Neuronal stem cell (in vitro differentiated cells): ENCODE data around the gene LEMD2.

Experiments used
- DNase-seq: peaks from one replicate; pipeline ENCODE4 v3.0.0-alpha.2; 2013; ENCODE audit warnings: low spot score
- H2AFZ ChIP-seq: one replicate; pipeline ENCODE4 v1.6.1; 2013; ENCODE audit warnings: mild to moderate bottlenecking, low read length, inconsistent platforms
- H2AK5ac ChIP-seq: 2 replicates; pipeline ENCODE4 v1.6.1; 2013; ENCODE audit warnings: low read depth, mild to moderate bottlenecking, inconsistent platforms, low read length, moderate library complexity, mixed read lengths
- H2BK120ac ChIP-seq: 2 replicates; pipeline ENCODE4 v1.6.1; 2013; ENCODE audit warnings: low read depth, mild to moderate bottlenecking, inconsistent platforms, low read length, moderate library complexity, mixed read lengths
- H2BK12ac ChIP-seq: one replicate; pipeline ENCODE4 v1.6.1; 2013; ENCODE audit warnings: low read length, inconsistent platforms
- H2BK15ac ChIP-seq: 2 replicates; pipeline ENCODE4 v1.6.1; 2013; ENCODE audit warnings: mild to moderate bottlenecking, low read length, inconsistent platforms, mixed read lengths
- H2BK5ac ChIP-seq: one replicate; pipeline ENCODE4 v1.6.1; 2013; ENCODE audit warnings: inconsistent platforms, mild to moderate bottlenecking, low read length, moderate library complexity
- H3K14ac ChIP-seq: one replicate; pipeline ENCODE4 v1.6.1; 2013; ENCODE audit warnings: low read length, inconsistent platforms
- H3K18ac ChIP-seq: 2 replicates; pipeline ENCODE4 v1.6.1; 2013; ENCODE audit warnings: low read length, inconsistent platforms
- H3K23ac ChIP-seq: 2 replicates; pipeline ENCODE4 v1.6.1; 2013; ENCODE audit warnings: low read depth, mild to moderate bottlenecking, mixed read lengths, low read length, inconsistent platforms; ENCODE audit not compliant: poor library complexity
- H3K27ac ChIP-seq: replicated peaks from 3 replicates; pipeline ENCODE4 v1.5.1; 2013; ENCODE audit warnings: low read length, inconsistent platforms
- H3K27me3 ChIP-seq, 3 experiments: 2 replicates each; pipeline ENCODE4 v1.6.1; 2013; ENCODE audit warnings: low read length in 3 of 3, mild to moderate bottlenecking in 2 of 3, inconsistent platforms in 1 of 3, low read depth in 1 of 3, mixed read lengths in 1 of 3, moderate library complexity in 1 of 3; ENCODE audit not compliant: control insufficient read depth in 3 of 3, insufficient read depth in 3 of 3
- H3K36me3 ChIP-seq, 2 donors: replicated peaks in 1 of 2; 2 replicates each; pipeline ENCODE4 v1.6.1; 2013; ENCODE audit warnings: low read length in 2 of 2; ENCODE audit not compliant: control insufficient read depth in 2 of 2, insufficient read depth in 2 of 2
- H3K4ac ChIP-seq: 2 replicates; pipeline ENCODE4 v1.6.1; 2013; ENCODE audit warnings: inconsistent platforms, mild to moderate bottlenecking, low read length, moderate library complexity
- H3K4me1 ChIP-seq, 2 donors: 1 replicate in 1 of 2; 2 replicates in 1 of 2; pipeline ENCODE4 v1.6.1; 2013; ENCODE audit warnings: low read length in 2 of 2, low read depth in 1 of 2; ENCODE audit not compliant: control insufficient read depth in 2 of 2, insufficient read depth in 1 of 2
- H3K4me2 ChIP-seq: one replicate; pipeline ENCODE4 v1.6.1; 2013; ENCODE audit warnings: mild to moderate bottlenecking, low read length, inconsistent platforms; ENCODE audit not compliant: insufficient read depth, poor library complexity, severe bottlenecking
- H3K4me3 ChIP-seq, 2 donors: 2 replicates each; pipeline ENCODE4 v1.5.1; 2013; ENCODE audit warnings: low read length in 2 of 2, mild to moderate bottlenecking in 2 of 2, inconsistent platforms in 1 of 2, moderate library complexity in 1 of 2
- H3K79me1 ChIP-seq: one replicate; pipeline ENCODE4 v1.6.1; 2013; ENCODE audit warnings: low read depth, mild to moderate bottlenecking, inconsistent platforms, low read length, moderate library complexity
- H3K9ac ChIP-seq: one replicate; pipeline ENCODE4 v1.6.1; 2013; ENCODE audit warnings: mild to moderate bottlenecking, low read depth, low read length, inconsistent platforms; ENCODE audit not compliant: poor library complexity
- H3K9me3 ChIP-seq, 2 donors: replicated peaks in 1 of 2; 2 replicates each; pipeline versions ENCODE3 to v1.6.1; 2013; ENCODE audit warnings: low read length in 2 of 2, mild to moderate bottlenecking in 2 of 2, inconsistent platforms in 1 of 2, low read depth in 1 of 2, mixed read lengths in 1 of 2, moderate library complexity in 1 of 2; ENCODE audit not compliant: control insufficient read depth in 2 of 2, insufficient read depth in 1 of 2
- H4K8ac ChIP-seq: one replicate; pipeline ENCODE4 v1.6.1; 2013; ENCODE audit warnings: low read depth, mild to moderate bottlenecking, inconsistent platforms, low read length, moderate library complexity
- H4K91ac ChIP-seq: one replicate; pipeline ENCODE4 v1.6.1; 2013; ENCODE audit warnings: low read length, low read depth, mild to moderate bottlenecking, inconsistent platforms; ENCODE audit not compliant: poor library complexity
- WGBS, 2 donors: extraction: QIAGEN DNeasy Blood & Tissue Kit; methylation state at CpG; one replicate each; pipeline ENCODE4 v1.1.7; 2013; ENCODE audit warnings: missing lambda C conversion rate in 2 of 2, mixed read lengths in 1 of 2; ENCODE audit not compliant: insufficient read length in 2 of 2, insufficient replicate concordance in 1 of 2; ENCODE audit errors: extremely low coverage in 2 of 2; 5-methylcytosine and 5-hydroxymethylcytosine counted together

The LEMD2 gene

DNA sequence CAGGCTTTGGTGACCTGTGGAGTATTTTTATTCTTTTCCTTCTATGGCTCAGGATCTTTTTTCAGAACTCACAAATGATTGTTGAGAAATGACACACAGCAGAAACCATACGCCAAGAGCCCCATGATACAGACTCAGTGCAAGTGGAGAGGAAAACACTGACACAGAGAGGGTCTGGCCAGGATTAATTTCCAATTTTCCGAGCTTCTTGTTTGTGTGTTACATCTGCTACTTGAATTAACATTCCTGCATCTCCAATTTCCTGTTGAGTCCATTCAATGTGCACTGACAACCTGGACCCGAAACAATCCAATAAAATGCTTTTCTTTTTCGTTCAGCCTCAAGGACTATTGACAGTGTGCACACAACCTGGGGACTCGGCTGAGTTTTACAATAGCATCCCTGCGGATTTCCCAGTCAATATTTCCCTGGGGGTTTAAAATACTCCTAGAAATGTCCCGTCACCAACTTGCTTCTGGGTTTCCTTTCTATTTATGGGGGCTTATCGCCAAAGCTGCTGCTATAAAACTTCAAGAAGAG, 19.8 kb upstream of the LEMD2 start:
- no peak overlapping the region for H4K8ac ChIP-seq
- no peak overlapping the region for H2AK5ac ChIP-seq
- no peak overlapping the region for H2AFZ ChIP-seq
- H3K4me1 ChIP-seq = peaks cover 24 to 26% of the 10 kb centered on the region in 2 donors
- no peak overlapping the region for H2BK12ac ChIP-seq
- no peak overlapping the region for H4K91ac ChIP-seq
- H3K18ac ChIP-seq = no peak overlapping the region
- no peak overlapping the region for H3K9ac ChIP-seq
- no peak overlapping the region for H3K4me3 ChIP-seq
- H2BK5ac ChIP-seq = no peak overlapping the region
- H3K36me3 ChIP-seq = no peaks in the 10 kb centered on the region
- H2BK15ac ChIP-seq = no peak overlapping the region
- H2BK120ac ChIP-seq = no peak overlapping the region
- H3K14ac ChIP-seq = no peak overlapping the region
- no peak for DNase-seq
- no peak overlapping the region for H3K4ac ChIP-seq
- H3K27me3 ChIP-seq = no peaks in the 10 kb centered on the region
- H3K9me3 ChIP-seq = no peaks in the 10 kb centered on the region
- no peak overlapping the region for H3K4me2 ChIP-seq
- H3K27ac ChIP-seq = no peak overlapping the region
- no peaks in the 10 kb centered on the region for H3K79me1 ChIP-seq
- WGBS, 2 donors = no CpG with 5 or more reads among the region's 8 CpGs
- H3K23ac ChIP-seq = no peak overlapping the region

DNA sequence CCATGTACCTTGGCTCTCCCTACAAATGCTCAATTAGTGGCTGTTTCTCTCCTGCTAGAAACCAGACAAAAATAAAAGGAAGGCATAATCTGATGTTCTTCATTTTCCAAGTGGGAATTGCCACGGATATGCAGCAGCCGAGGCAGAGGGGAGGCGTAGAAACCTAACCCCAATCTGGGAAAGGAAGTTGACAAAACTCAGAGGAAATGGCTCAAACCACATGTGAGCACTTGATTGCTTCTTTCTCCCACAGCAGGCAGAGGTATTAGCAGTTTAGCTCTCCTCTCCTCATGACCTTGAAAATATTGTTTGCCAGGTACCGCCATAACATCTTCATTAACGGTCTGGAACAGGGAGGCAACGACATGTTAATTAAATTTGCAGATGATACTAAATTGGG, 18.7 kb upstream of the LEMD2 start:
- no peaks in the 10 kb centered on the region for H3K36me3 ChIP-seq
- H3K9ac ChIP-seq = no peak overlapping the region
- H3K9me3 ChIP-seq = no peaks in the 10 kb centered on the region
- H3K18ac ChIP-seq = no peak overlapping the region
- H2BK5ac ChIP-seq = no peak overlapping the region
- no peak overlapping the region for H2AK5ac ChIP-seq
- no peaks in the 10 kb centered on the region for H3K79me1 ChIP-seq
- H2BK12ac ChIP-seq = no peak overlapping the region
- H2AFZ ChIP-seq = no peak overlapping the region
- no peaks in the 10 kb centered on the region for H3K27me3 ChIP-seq
- no peak overlapping the region for H3K14ac ChIP-seq
- DNase-seq = no peak
- peaks cover 30% of the 10 kb centered on the region in 2 donors for H3K4me1 ChIP-seq
- H2BK15ac ChIP-seq = no peak overlapping the region
- H3K23ac ChIP-seq = no peak overlapping the region
- H3K4me2 ChIP-seq = no peak overlapping the region
- H3K4ac ChIP-seq = no peak overlapping the region
- no peak overlapping the region for H3K4me3 ChIP-seq
- no CpG with 5 or more reads among the region's 6 CpGs for WGBS, 2 donors
- no peak overlapping the region for H4K8ac ChIP-seq
- H3K27ac ChIP-seq = no peak overlapping the region
- H4K91ac ChIP-seq = no peak overlapping the region
- no peak overlapping the region for H2BK120ac ChIP-seq

DNA sequence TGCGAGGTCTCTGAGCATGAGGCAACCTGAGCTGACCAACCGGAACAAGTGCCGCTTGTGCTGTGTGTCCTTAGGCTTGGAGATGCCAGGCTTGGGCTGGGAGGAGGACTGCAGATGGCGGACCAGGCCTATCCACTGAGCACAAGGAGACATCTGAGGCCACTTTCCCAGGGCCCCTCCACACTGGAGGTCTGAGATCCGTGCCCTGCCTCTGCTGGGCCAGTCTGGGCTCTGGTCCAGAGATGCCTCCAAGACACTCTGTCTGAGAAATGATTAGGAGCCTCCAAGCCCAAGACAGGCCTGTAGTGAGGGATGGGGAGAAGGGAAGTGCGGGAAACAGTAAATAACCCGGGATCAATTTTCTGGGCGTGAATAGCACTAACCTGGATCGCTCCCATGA, 17.9 kb upstream of the LEMD2 start:
- peaks cover 29 to 30% of the 10 kb centered on the region in 2 donors for H3K4me1 ChIP-seq
- H3K9ac ChIP-seq = no peak overlapping the region
- H4K8ac ChIP-seq = no peak overlapping the region
- no peak overlapping the region for H2BK15ac ChIP-seq
- no peak overlapping the region for H3K4me2 ChIP-seq
- H3K23ac ChIP-seq = no peak overlapping the region
- no peak overlapping the region for H3K27ac ChIP-seq
- no peak overlapping the region for H2AFZ ChIP-seq
- H2BK12ac ChIP-seq = no peak overlapping the region
- no CpG with 5 or more reads among the region's 9 CpGs for WGBS, 2 donors
- no peak for DNase-seq
- H3K36me3 ChIP-seq = no peaks in the 10 kb centered on the region
- no peak overlapping the region for H2AK5ac ChIP-seq
- H3K79me1 ChIP-seq = no peaks in the 10 kb centered on the region
- H3K14ac ChIP-seq = no peak overlapping the region
- H2BK5ac ChIP-seq = no peak overlapping the region
- H3K4ac ChIP-seq = no peak overlapping the region
- H3K27me3 ChIP-seq = no peaks in the 10 kb centered on the region
- H2BK120ac ChIP-seq = no peak overlapping the region
- H3K4me3 ChIP-seq = no peak overlapping the region
- H3K18ac ChIP-seq = no peak overlapping the region
- no peaks in the 10 kb centered on the region for H3K9me3 ChIP-seq
- no peak overlapping the region for H4K91ac ChIP-seq

DNA sequence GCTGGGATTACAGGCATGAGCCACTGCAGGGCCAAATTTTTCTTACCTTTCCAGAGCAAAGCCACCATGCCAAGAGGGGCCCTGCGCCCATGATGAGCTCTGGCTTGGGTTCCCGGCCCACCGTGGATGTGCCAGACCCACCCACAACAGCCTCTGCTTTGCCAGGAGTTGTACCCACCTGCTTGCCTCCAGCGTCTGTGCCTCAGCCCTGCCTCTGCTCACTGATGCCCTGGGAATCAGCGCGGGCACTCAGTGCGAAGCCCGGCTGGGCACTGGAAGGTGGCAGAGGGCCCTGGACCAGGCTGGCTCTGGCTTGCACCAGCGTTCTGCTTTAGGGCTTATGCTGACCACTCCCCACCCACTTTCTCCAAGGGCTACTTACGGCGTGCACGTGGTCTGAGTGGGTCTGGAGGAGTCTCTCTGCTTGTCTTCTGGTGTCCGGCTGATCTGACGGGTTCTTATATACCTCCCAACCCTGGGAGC, 14.7 kb upstream of the LEMD2 start, which contains the start of gene MLN:
Gene MLN, minus strand, starts transcription at position 433 of the 483 bp plus-strand sequence. CDS start 2,840 bp downstream, outside the sequence.
- no peak for DNase-seq
- Histone ChIP-seq H3K27ac (no peak within 1 kb of the TSS), H3K36me3 (no peaks in the 10 kb centered on the region), H2BK5ac (no peak within 1 kb of the TSS), H3K18ac (peak within 1 kb of the TSS; percentile 67), H3K23ac (no peak within 1 kb of the TSS), H4K91ac (no peak within 1 kb of the TSS), H3K9ac (no peak within 1 kb of the TSS), H2BK120ac (no peak within 1 kb of the TSS), H2BK12ac (no peak within 1 kb of the TSS), H3K4me1 (peaks cover 19 to 24% of the 10 kb centered on the region in 2 donors), H3K4me2 (no peak within 1 kb of the TSS), H3K4me3 (no peak within 1 kb of the TSS), H2BK15ac (peak within 1 kb of the TSS; percentile 71), H4K8ac (no peak within 1 kb of the TSS), H3K14ac (no peak within 1 kb of the TSS), H2AFZ (no peak within 1 kb of the TSS), H3K79me1 (no peaks in the 10 kb centered on the region), H3K27me3 (no peaks in the 10 kb centered on the region), H3K4ac (no peak within 1 kb of the TSS), H2AK5ac (no peak within 1 kb of the TSS), H3K9me3 (no peaks in the 10 kb centered on the region)
- no CpG with 5 or more reads among the region's 14 CpGs for WGBS, 2 donors
